ENCODE data around the gene ARHGEF2. TPM values are rescaled to one million over a fixed set of nuclear protein-coding genes. Genes with fewer than 3 reads are reported as not detected.

The ARHGEF2 gene
- total and polyA plus RNA-seq, 2 experiments from 2014 or later: 77.7 to 136 TPM

DNA sequence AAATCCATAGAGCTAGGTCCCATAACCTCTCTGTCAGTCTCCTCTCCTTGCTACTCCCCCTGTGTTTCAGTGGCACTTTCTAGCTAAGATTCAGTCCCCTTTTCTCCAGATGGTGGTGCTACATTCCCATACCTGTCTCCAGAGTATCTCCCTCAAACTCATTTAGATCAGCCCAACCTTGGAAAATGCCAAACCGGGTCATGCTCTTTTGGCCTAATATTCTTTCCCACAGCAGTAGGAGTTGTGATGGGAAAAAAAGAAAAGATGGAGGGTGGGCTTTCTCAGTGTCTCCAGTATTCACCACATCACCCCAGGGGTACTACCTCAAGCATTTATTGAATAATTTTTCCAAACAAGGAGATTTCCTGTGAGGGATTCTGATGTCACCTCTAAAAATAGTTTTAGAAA is 40.1 kb downstream of the ARHGEF2 start:
- H3K4me2 ChIP-seq (ENCODE audit: unreplicated experiment): no peak overlapping the region
- H3K27me3 ChIP-seq (replicated peaks; ENCODE audit: insufficient read depth): no peaks in the 10 kb centered on the region
- H2AFZ ChIP-seq: no peak overlapping the region
- no peak overlapping the region for H3K9ac ChIP-seq
- H3F3A ChIP-seq (ENCODE audit: insufficient read depth): peaks cover 12% of the 10 kb centered on the region
- no peak overlapping the region for H3K4me3 ChIP-seq
- H4K20me1 ChIP-seq (ENCODE audit: insufficient read depth): no peaks in the 10 kb centered on the region
- no peaks in the 10 kb centered on the region for H3K9me2 ChIP-seq (ENCODE audit: insufficient read depth)
- DNase-seq: peak; percentile 72
- peaks cover 18% of the 10 kb centered on the region for H3K4me1 ChIP-seq (ENCODE audit: insufficient read depth)
- H3K79me2 ChIP-seq (ENCODE audit: insufficient read depth): peaks cover 9% of the 10 kb centered on the region
- in situ Hi-C loops (cut with MboI): no loop called here
- no peaks in the 10 kb centered on the region for H3K36me3 ChIP-seq (ENCODE audit: low read depth)
- no peak for TF ChIP-seq EZH2phosphoT487 (IDR thresholded peaks at IDR 0.05; ENCODE audit: insufficient read depth, low read depth)
- no peak for TF ChIP-seq EZH2 (IDR thresholded peaks at IDR 0.05; ENCODE audit: insufficient read depth, poor library complexity, severe bottlenecking)
- no peaks in the 10 kb centered on the region for H3K9me3 ChIP-seq (ENCODE audit: low read depth)
- 6% methylated on average over 1 of the region's 1 CpG for whole genome bisulfite sequencing, 2 experiments (ENCODE audit: low coverage in 1 of 2, low lambda C conversion rate in 2 of 2, missing lambda C conversion rate in 2 of 2)
- H3K27ac ChIP-seq: peak overlapping the region; percentile 4; the same call in 1 of the 2 replicates

DNA sequence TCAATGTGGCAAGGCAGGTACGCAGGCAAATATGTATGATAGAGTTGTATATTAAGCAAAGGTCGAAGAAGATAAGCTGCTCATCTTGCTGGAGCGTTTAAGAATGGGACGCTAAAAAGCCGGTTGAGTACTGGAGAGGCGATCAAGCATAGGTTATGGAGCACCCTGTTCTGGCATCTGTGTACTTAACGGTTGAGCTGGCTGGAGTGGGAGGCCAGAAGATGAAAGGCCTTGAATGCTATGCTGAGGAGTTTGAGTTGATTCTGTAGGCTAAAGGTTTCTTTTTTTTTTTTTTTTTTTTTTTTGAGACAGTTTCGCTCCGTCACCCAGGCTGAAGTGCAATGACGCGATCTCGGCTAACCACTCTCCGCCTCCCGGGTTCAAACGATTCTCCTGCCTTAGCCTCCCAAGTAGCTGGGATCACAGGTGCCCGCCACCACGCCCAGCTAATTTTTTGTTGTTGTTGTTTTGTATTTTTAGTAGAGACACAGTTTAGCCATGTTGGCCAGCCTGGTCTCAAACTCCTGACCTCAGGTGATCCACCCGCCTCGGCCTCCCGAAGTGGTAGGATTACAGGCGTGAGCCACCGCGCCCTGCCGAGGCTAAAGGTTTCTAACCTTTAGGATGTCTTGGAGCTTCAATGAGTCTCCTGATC is 43.3 kb downstream of the ARHGEF2 start:
- DNase-seq: peak; percentile 43
- H3K9me2 ChIP-seq (ENCODE audit: insufficient read depth): no peaks in the 10 kb centered on the region
- peak overlapping the region; percentile 92 for H2AFZ ChIP-seq
- TF ChIP-seq EZH2phosphoT487 (IDR thresholded peaks at IDR 0.05; ENCODE audit: insufficient read depth, low read depth) (no peak), EZH2 (IDR thresholded peaks at IDR 0.05; ENCODE audit: insufficient read depth, poor library complexity, severe bottlenecking) (no peak)
- H3K27me3 ChIP-seq (replicated peaks; ENCODE audit: insufficient read depth): no peaks in the 10 kb centered on the region
- peak overlapping the region; percentile 85 for H3K27ac ChIP-seq
- peak overlapping the region; percentile 79 for H3K4me3 ChIP-seq
- no peaks in the 10 kb centered on the region for H3K9me3 ChIP-seq (ENCODE audit: low read depth)
- in situ Hi-C loops (cut with MboI): no loop called here
- WGBS, 2 experiments (ENCODE audit: low coverage in 1 of 2, low lambda C conversion rate in 2 of 2, missing lambda C conversion rate in 2 of 2): 79 to 80% methylated on average over 24 of the region's 24 CpGs
- peaks cover 38% of the 10 kb centered on the region for H3K4me1 ChIP-seq (ENCODE audit: insufficient read depth)
- peaks cover 26% of the 10 kb centered on the region for H3F3A ChIP-seq (ENCODE audit: insufficient read depth)
- peak overlapping the region; percentile 99 for H3K4me2 ChIP-seq (ENCODE audit: unreplicated experiment)
- no peaks in the 10 kb centered on the region for H4K20me1 ChIP-seq (ENCODE audit: insufficient read depth)
- H3K79me2 ChIP-seq (ENCODE audit: insufficient read depth): peaks cover 41% of the 10 kb centered on the region
- peaks cover 26% of the 10 kb centered on the region for H3K36me3 ChIP-seq (ENCODE audit: low read depth)
- peak overlapping the region; percentile 92 for H3K9ac ChIP-seq

DNA sequence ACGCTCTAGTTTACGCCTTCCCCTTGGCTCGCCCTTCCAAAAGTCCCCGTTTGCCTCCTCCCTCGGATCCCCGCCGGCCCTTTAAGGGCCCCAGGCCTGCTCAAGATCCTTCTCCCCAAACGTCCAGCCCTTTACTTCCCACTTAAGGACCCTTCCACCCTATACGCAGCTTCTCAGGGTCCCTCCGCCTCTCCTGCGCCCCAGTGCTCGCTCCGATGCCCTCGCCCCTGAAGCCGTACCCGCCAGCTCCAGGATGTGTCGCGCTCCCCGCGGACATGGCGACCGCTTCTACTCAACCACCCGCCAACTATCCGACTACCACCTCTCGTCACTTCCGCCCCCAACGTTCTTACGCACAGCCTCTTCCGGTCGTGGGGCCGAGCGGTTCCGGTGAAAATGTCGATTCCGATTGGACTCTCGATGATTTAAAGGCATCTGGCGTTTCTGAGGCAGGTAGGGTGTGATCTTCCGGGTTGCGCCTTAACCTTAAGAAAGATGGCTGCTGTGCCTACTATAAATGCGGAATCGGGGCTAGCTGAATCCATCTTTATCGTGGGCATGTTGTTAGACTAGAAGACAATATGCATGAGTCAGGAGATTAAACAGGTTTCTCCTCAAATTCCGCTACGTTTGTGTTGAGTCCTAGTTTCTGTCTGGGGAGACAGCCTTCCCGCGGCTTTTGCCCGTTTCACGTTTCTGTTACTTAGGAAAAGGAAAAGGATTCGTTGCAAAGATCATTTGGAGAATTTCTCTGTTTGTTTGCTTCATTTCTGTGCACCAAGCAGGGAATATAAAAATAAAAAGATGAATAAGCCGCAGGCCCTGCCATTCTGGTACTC is 44.0 kb downstream of the ARHGEF2 start, which contains the start of gene KHDC4:
Gene KHDC4 (minus strand): TSS at position 317 of the 839 bp plus-strand sequence. CDS start 40 bp downstream, at position 277.
- peak; percentile 99 for DNase-seq
- H3K27ac ChIP-seq: peak within 1 kb of the TSS; percentile 85
- H3K4me1 ChIP-seq (ENCODE audit: insufficient read depth): peaks cover 41% of the 10 kb centered on the region
- H4K20me1 ChIP-seq (ENCODE audit: insufficient read depth): no peaks in the 10 kb centered on the region
- peak within 1 kb of the TSS; percentile 92 for H2AFZ ChIP-seq
- in situ Hi-C loops (cut with MboI): no loop called here
- peak within 1 kb of the TSS; percentile 99 for H3K4me2 ChIP-seq (ENCODE audit: unreplicated experiment)
- H3K36me3 ChIP-seq (ENCODE audit: low read depth): peaks cover 34% of the 10 kb centered on the region
- H3F3A ChIP-seq (ENCODE audit: insufficient read depth): peaks cover 26% of the 10 kb centered on the region
- TF ChIP-seq EZH2 (IDR thresholded peaks at IDR 0.05; ENCODE audit: insufficient read depth, poor library complexity, severe bottlenecking): no peak
- no peak for TF ChIP-seq EZH2phosphoT487 (IDR thresholded peaks at IDR 0.05; ENCODE audit: insufficient read depth, low read depth)
- H3K27me3 ChIP-seq (replicated peaks; ENCODE audit: insufficient read depth): no peaks in the 10 kb centered on the region
- H3K9me3 ChIP-seq (ENCODE audit: low read depth): no peaks in the 10 kb centered on the region
- H3K9ac ChIP-seq: peak within 1 kb of the TSS; percentile 92
- H3K4me3 ChIP-seq: peak within 1 kb of the TSS; percentile 79
- H3K9me2 ChIP-seq (ENCODE audit: insufficient read depth): no peaks in the 10 kb centered on the region
- WGBS, 2 experiments (ENCODE audit: low coverage in 1 of 2, low lambda C conversion rate in 2 of 2, missing lambda C conversion rate in 2 of 2): 1 to 2% methylated on average over 47 to 50 of the region's 50 CpGs
- H3K79me2 ChIP-seq (ENCODE audit: insufficient read depth): peaks cover 48% of the 10 kb centered on the region

DNA sequence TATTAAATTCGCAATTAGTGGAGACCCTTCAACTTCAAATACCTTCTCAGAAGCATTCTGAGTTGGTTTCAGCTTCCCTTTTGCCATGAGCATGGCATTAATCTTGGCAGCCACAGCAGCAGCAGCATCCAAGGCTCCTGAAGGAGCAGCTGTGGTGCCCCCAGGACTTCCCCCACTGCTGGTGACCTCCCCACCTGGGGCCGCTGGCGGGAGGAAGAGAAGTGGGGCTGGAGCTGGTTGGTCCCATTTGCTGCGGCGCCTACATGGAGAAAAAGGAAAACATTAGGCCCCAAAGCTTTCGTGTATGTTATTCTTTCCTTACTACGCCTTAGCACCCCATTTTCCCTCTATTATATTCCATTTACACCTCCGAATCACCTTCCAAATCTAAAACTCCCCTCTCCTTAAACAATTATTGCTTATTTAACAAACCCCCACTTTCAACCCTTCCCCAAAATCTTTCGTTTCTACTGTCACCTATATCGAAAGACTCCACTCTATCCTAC is 44.7 kb downstream of the ARHGEF2 start:
- no peaks in the 10 kb centered on the region for H3K27me3 ChIP-seq (replicated peaks; ENCODE audit: insufficient read depth)
- peak overlapping the region; percentile 90 for H3K4me2 ChIP-seq (ENCODE audit: unreplicated experiment)
- no peaks in the 10 kb centered on the region for H4K20me1 ChIP-seq (ENCODE audit: insufficient read depth)
- H3K9me3 ChIP-seq (ENCODE audit: low read depth): no peaks in the 10 kb centered on the region
- WGBS, 2 experiments (ENCODE audit: low coverage in 1 of 2, low lambda C conversion rate in 2 of 2, missing lambda C conversion rate in 2 of 2): 4 to 8% methylated on average over 10 of the region's 10 CpGs
- peak overlapping the region; percentile 85 for H3K27ac ChIP-seq
- TF ChIP-seq EZH2phosphoT487 (IDR thresholded peaks at IDR 0.05; ENCODE audit: insufficient read depth, low read depth): no peak
- TF ChIP-seq EZH2 (IDR thresholded peaks at IDR 0.05; ENCODE audit: insufficient read depth, poor library complexity, severe bottlenecking): no peak
- H3K9me2 ChIP-seq (ENCODE audit: insufficient read depth): no peaks in the 10 kb centered on the region
- peaks cover 42% of the 10 kb centered on the region for H3K4me1 ChIP-seq (ENCODE audit: insufficient read depth)
- H3K9ac ChIP-seq: peak overlapping the region; percentile 92
- peaks cover 26% of the 10 kb centered on the region for H3F3A ChIP-seq (ENCODE audit: insufficient read depth)
- H3K36me3 ChIP-seq (ENCODE audit: low read depth): peaks cover 38% of the 10 kb centered on the region
- peak; percentile 37 for DNase-seq
- H3K4me3 ChIP-seq: peak overlapping the region; percentile 79
- peak overlapping the region; percentile 92; the same call in 1 of the 2 replicates for H2AFZ ChIP-seq
- in situ Hi-C loops (cut with MboI): no loop called here
- peaks cover 55% of the 10 kb centered on the region for H3K79me2 ChIP-seq (ENCODE audit: insufficient read depth)

Measured in GM23248 (cell line).